Body of pancreas (tissue), 4 donors: ENCODE data around the gene KDM4C. TPM values are rescaled to one million over a fixed set of nuclear protein-coding genes. Genes with fewer than 3 reads are reported as not detected.

Source experiments
- ATAC-seq: fragments of 150-250 bp; one replicate; pipeline ENCODE4 v1.9.1; 2016
- DNase-seq, 4 donors: peaks; one replicate each; pipeline ENCODE4 v3.0.0-alpha.2; 2019
- H3K27ac ChIP-seq, 4 donors: fragments of 200-600 bp; sonication (generic); 1 replicate in 3 of 4; 2 replicates in 1 of 4; pipeline versions ENCODE4 v1.5.1 to v1.6.1; 2016 to 2019; ENCODE audit warnings: mild to moderate bottlenecking in 1 of 4, mixed read lengths in 1 of 4, moderate library complexity in 1 of 4
- H3K27me3 ChIP-seq, 2 donors: fragments of 200-600 bp; sonication (generic); one replicate each; pipeline ENCODE4 v1.6.0; 2016; ENCODE audit warnings: mild to moderate bottlenecking in 1 of 2
- H3K36me3 ChIP-seq, 2 donors: fragments of 200-600 bp; sonication (generic); replicated peaks in 1 of 2; 2 replicates each; pipeline ENCODE4 v1.5.1; 2016; ENCODE audit warnings: low read depth in 2 of 2; ENCODE audit not compliant: insufficient read depth in 1 of 2
- H3K4me1 ChIP-seq: fragments of 200-600 bp; sonication (generic); one replicate; pipeline ENCODE4 v1.6.0; 2016
- H3K4me3 ChIP-seq, 2 donors: fragments of 200-600 bp; sonication (generic); 1 replicate in 1 of 2; 2 replicates in 1 of 2; pipeline ENCODE4 v1.5.1; 2016 to 2019
- H3K9me3 ChIP-seq, 3 donors: fragments of 200-600 bp; sonication (generic); 1 replicate in 2 of 3; 2 replicates in 1 of 3; pipeline ENCODE4 v1.5.1; 2016
- POLR2A ChIP-seq, 3 donors: fragments of 450-650 bp; IDR thresholded peaks; one replicate each; pipeline ENCODE4 v1.6.1; 2016; ENCODE audit warnings: antibody characterized with exemption in 3 of 3, mild to moderate bottlenecking in 2 of 3
- WGBS, 2 donors: methylation state at CpG; one replicate each; pipeline ENCODE4 v1.1.5; 2017; 5-methylcytosine and 5-hydroxymethylcytosine counted together
- intact Hi-C: fragments of 100-400 bp; cut with DNase I; formaldehyde crosslinking; loops from one replicate; pipeline ENCODE4 v1.15.1; 2023
- total RNA-seq, 2 donors: library from RNA; depleted of rRNA; stranded (reverse); fragments of >200 nt; gene quantifications; one replicate each; pipeline ENCODE4 v1.1.0, GENCODE V29; 2016
- TF ChIP-seq, protein P1 (sequence below), 7 experiments: fragments of 450-650 bp in 4 of 7; fragments of 200-600 bp in 3 of 7; sonication (generic) in 3 of 7; IDR thresholded peaks; one replicate each; pipeline ENCODE4 v1.5.1; 2016 to 2019; ENCODE audit warnings: antibody characterized with exemption in 7 of 7

Gene KDM4C
- total RNA-seq, 2 donors from 2014 or later = 40.5 to 48.5 TPM

DNA sequence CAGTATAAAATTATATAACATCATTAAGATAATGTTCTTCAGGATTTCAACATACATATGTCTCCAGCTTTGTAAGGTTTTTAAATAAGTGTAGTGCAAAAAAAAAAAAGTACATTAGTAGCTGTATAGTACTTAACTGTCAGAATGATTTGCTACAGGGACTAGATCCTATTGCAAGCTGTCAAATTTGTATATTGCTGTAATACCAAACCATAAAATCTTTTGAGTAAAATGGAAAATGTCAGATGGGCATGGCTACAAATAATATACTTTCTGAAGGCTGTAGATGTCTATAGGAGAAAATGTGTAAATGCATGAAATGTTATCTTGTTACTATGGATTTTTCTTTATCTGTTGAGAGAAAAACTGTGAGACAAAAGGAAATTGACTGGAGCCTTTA, 298.5 kb downstream of the KDM4C start:
- TF ChIP-seq POLR2A (IDR thresholded peaks at IDR 0.05) = no peak
- TF ChIP-seq, protein P1, sequence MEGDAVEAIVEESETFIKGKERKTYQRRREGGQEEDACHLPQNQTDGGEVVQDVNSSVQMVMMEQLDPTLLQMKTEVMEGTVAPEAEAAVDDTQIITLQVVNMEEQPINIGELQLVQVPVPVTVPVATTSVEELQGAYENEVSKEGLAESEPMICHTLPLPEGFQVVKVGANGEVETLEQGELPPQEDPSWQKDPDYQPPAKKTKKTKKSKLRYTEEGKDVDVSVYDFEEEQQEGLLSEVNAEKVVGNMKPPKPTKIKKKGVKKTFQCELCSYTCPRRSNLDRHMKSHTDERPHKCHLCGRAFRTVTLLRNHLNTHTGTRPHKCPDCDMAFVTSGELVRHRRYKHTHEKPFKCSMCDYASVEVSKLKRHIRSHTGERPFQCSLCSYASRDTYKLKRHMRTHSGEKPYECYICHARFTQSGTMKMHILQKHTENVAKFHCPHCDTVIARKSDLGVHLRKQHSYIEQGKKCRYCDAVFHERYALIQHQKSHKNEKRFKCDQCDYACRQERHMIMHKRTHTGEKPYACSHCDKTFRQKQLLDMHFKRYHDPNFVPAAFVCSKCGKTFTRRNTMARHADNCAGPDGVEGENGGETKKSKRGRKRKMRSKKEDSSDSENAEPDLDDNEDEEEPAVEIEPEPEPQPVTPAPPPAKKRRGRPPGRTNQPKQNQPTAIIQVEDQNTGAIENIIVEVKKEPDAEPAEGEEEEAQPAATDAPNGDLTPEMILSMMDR (IDR thresholded peaks at IDR 0.05) = no peak
- Histone ChIP-seq H3K27ac (no peak overlapping the region), H3K36me3 (peaks cover 0 to 2% of the 10 kb centered on the region in 2 donors), H3K4me3 (no peak overlapping the region), H3K9me3 (no peaks in the 10 kb centered on the region), H3K27me3 (no peaks in the 10 kb centered on the region), H3K4me1 (peaks cover 12% of the 10 kb centered on the region)
- ATAC-seq (no peak), DNase-seq (no peak)
- intact Hi-C loops = no loop called here

DNA sequence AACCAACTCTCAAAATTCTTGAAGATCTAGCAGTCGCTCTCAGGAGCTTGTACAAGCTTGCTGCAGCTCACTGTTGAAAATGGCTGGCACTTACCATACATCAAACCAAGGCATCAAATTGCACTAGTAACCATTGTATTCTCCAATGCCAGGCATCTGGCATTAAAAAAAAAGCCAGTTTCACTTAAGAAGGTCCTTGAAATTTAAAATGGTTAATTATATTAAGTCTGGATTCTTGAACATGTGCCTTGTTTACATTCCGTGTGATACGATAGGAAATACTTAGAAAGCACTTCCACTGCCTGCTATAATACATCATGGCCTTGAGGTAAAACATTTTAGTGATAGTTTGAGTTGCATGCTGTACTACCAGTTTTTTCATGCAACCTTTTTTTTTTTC, 300.7 kb downstream of the KDM4C start:
- WGBS, 2 donors = 42 to 43% methylated on average over 3 of the region's 3 CpGs

DNA sequence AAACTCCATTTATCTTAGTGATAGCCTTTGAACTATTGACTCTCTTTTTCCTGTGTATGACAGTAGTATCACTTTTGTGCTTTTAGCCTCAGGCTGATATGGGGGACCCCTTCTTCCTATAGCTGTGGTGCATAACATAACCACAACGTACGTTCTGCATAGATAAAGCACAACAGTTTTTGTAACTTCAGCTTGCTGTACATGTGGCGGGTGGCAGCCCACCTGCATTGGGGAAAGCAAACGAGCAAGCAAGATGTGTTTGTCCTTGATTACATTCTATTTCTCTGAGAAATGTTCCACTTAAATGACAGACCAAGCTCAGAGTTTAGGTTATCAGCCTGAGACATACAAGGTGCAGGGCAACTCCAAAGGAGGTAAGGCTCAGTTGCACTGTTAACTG, 309.4 kb downstream of the KDM4C start:
- no peaks in the 10 kb centered on the region for H3K4me1 ChIP-seq
- WGBS, 2 donors = 71 to 75% methylated on average over 4 of the region's 4 CpGs
- H3K4me3 ChIP-seq = no peak overlapping the region

More for the DNA sequence above, 300.7 kb downstream of the KDM4C start:
- no peak overlapping the region for H3K4me3 ChIP-seq
- TF ChIP-seq POLR2A (IDR thresholded peaks at IDR 0.05) = no peak
- TF ChIP-seq, protein P1 (IDR thresholded peaks at IDR 0.05) = no peak
- no peaks in the 10 kb centered on the region for H3K9me3 ChIP-seq
- intact Hi-C loops = no loop called here
- ATAC-seq (no peak), DNase-seq (no peak)
- peaks cover 12% of the 10 kb centered on the region for H3K4me1 ChIP-seq
- H3K36me3 ChIP-seq = no peaks in the 10 kb centered on the region
- H3K27me3 ChIP-seq = no peaks in the 10 kb centered on the region
- H3K27ac ChIP-seq = no peak overlapping the region

DNA sequence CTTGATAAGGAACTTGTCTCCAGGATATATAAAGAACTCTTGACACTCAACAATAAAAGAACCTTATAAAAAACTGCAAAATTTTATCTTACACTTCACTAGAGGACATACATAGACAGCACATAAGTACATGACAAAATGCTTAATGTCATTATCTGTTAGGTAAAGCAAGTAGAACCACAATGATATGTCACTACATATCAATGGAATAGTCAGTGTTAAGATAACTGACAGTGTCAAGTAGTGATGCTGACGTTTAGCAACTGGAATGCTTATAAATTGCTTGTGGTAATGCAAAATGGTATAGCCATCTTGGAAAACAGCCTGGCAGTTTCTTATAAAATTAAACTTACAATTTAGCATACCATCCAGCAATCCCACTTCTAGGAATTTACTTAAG, 314.1 kb downstream of the KDM4C start:
- TF ChIP-seq, protein P1 (IDR thresholded peaks at IDR 0.05) = no peak
- TF ChIP-seq POLR2A (IDR thresholded peaks at IDR 0.05) = no peak
- no peak for DNase-seq
- ATAC-seq = no peak

More for the DNA sequence above, 309.4 kb downstream of the KDM4C start:
- peaks cover 0 to 4% of the 10 kb centered on the region in 2 donors for H3K36me3 ChIP-seq
- DNase-seq = no peak
- no peak overlapping the region for H3K27ac ChIP-seq
- intact Hi-C loops = no loop called here
- no peaks in the 10 kb centered on the region for H3K9me3 ChIP-seq
- TF ChIP-seq, protein P1 (IDR thresholded peaks at IDR 0.05) = no peak
- TF ChIP-seq POLR2A (IDR thresholded peaks at IDR 0.05) = no peak
- no peaks in the 10 kb centered on the region for H3K27me3 ChIP-seq
- no peak for ATAC-seq

DNA sequence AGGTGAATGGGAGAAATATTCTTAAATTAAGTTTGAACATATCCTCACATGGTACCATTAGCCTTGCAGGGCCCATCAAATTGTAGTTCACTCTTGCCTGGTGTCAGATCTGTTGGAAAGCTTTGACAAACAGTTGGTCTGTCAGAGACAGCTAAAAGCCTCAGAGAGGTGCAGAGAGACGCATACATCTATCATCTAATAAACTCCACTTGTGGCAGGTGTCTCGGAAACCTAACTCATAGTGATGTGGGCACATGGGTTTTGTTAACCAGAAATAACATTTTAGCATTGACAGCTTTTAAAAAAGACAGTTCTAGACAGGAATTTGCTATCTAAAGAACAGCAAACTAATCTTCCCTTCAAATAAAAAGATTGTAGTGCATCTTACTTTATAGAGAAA, 315.9 kb downstream of the KDM4C start:
- intact Hi-C loops = no loop called here
- 93 to 100% methylated on average over 2 of the region's 2 CpGs for WGBS, 2 donors
- no peaks in the 10 kb centered on the region for H3K9me3 ChIP-seq
- no peaks in the 10 kb centered on the region for H3K27me3 ChIP-seq
- DNase-seq (no peak), ATAC-seq (no peak)
- no peak overlapping the region for H3K4me3 ChIP-seq
- H3K36me3 ChIP-seq = peaks cover 0 to 4% of the 10 kb centered on the region in 2 donors
- TF ChIP-seq, protein P1 (IDR thresholded peaks at IDR 0.05) = no peak
- TF ChIP-seq POLR2A (IDR thresholded peaks at IDR 0.05) = no peak
- H3K4me1 ChIP-seq = no peaks in the 10 kb centered on the region
- H3K27ac ChIP-seq = no peak overlapping the region

More for the DNA sequence above, 314.1 kb downstream of the KDM4C start:
- intact Hi-C loops = no loop called here
- no peak overlapping the region for H3K4me3 ChIP-seq
- WGBS, 2 donors = 77 to 93% methylated on average over 1 of the region's 1 CpG
- H3K4me1 ChIP-seq = no peaks in the 10 kb centered on the region
- no peak overlapping the region for H3K27ac ChIP-seq
- no peaks in the 10 kb centered on the region for H3K9me3 ChIP-seq
- H3K27me3 ChIP-seq = no peaks in the 10 kb centered on the region
- H3K36me3 ChIP-seq = peaks cover 0 to 4% of the 10 kb centered on the region in 2 donors
